Testis (tissue), 3 donors: ENCODE measurements around the gene YY1. TPM values are rescaled to one million over a fixed set of nuclear protein-coding genes. Genes with fewer than 3 reads are reported as not detected.

Source experiments
- DNase-seq: peaks from one replicate; pipeline ENCODE4 v3.0.0-alpha.2; 2019
- H3K27ac ChIP-seq, 2 donors: fragments of 200-600 bp; sonication (generic); one replicate each; pipeline ENCODE4 v1.5.1; 2019
- H3K27me3 ChIP-seq: fragments of 200-600 bp; sonication (generic); one replicate; pipeline ENCODE4 v1.5.1; 2019
- H3K36me3 ChIP-seq: fragments of 200-600 bp; sonication (generic); one replicate; pipeline ENCODE4 v1.5.1; 2017; ENCODE audit warnings: low read depth; ENCODE audit errors: missing control alignments
- H3K4me1 ChIP-seq: fragments of 200-600 bp; sonication (generic); one replicate; pipeline ENCODE4 v1.5.1; 2019
- H3K4me3 ChIP-seq, 2 donors: fragments of 200-600 bp; sonication (generic); one replicate each; pipeline ENCODE4 v1.5.1; 2017 to 2019
- H3K9me3 ChIP-seq: fragments of 200-600 bp; sonication (generic); one replicate; pipeline ENCODE4 v1.5.1; 2017
- POLR2A ChIP-seq: fragments of 450-650 bp; IDR thresholded peaks from one replicate; pipeline ENCODE4 v1.6.1; 2017; ENCODE audit warnings: antibody characterized with exemption, mild to moderate bottlenecking, moderate library complexity
- WGBS, 2 donors: methylation state at CpG; one replicate each; pipeline ENCODE4 v1.1.5; 2018; 5-methylcytosine and 5-hydroxymethylcytosine counted together
- intact Hi-C: fragments of 100-400 bp; cut with DNase I; formaldehyde crosslinking; loops from one replicate; pipeline ENCODE4 v1.15.1; 2023; ENCODE audit warnings: low total_unique reads
- polyA plus RNA-seq: library from polyadenylated mRNA; stranded (reverse); fragments of 350-450 nt; fragmentation: Illumina TruSeq; extraction: RNeasy Lipid Tissue Mini Kit (QIAGEN cat#74804); gene quantifications from one replicate; pipeline ENCODE4 v1.2.3, GENCODE V29; 2014; ENCODE audit warnings: low read depth, low replicate concordance; ENCODE audit not compliant: insufficient read depth
- total RNA-seq, 2 donors: library from RNA; depleted of rRNA; stranded (reverse); fragments of >200 nt; gene quantifications; one replicate each; pipeline ENCODE4 v1.2.3, GENCODE V29; 2016
- TF ChIP-seq, protein P1 (sequence below), 3 experiments: fragments of 450-650 bp in 2 of 3; fragments of 200-600 bp in 1 of 3; sonication (generic) in 1 of 3; IDR thresholded peaks; one replicate each; pipeline ENCODE4 v1.5.1; 2016 to 2019; ENCODE audit warnings: antibody characterized with exemption in 3 of 3, mild to moderate bottlenecking in 2 of 3, moderate library complexity in 1 of 3

The YY1 gene
- total and polyA plus RNA-seq, 3 donors from 2014 or later, result 58.1 to 74.2 (median 68.2) TPM

DNA sequence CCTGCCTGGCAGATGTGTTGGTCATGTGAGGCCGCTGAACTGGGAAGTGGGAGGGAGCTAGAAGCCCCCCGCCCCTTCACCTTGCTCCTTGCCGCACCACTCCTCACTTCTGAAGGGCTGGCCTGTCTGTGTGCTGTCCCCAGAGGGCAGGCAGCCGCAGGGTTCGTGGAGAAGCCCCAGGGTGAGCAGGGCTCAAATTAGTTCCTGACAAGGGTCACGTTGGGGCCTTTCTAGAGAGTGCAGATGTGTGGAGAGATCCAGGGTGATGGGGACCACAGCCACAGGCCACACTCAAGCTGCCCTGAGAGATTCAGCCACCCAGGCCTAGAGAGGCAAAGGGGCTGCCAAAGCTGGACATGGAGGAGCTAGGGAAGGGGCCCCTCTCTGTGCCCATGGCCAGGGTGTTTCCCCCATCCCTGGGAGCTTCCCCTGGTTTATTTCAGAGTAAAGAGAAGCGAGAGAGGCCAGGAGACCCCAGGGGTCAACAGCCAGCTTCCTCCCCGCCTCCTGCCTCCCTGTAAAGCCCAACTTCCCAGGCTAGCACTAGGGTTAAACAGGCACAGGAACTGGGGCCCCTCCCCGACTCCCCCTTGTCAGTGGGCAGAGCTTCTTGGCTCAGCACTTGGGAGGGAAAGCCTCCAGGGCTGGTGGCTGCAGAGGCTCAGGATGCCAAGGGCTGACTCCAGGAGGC, 51.1 kb downstream of the YY1 start:
- WGBS, 2 donors, result 77 to 78% methylated on average over 5 to 9 of the region's 9 CpGs
- DNase-seq, result peak; percentile 14
- no peaks in the 10 kb centered on the region for H3K9me3 ChIP-seq
- H3K36me3 ChIP-seq, result no peaks in the 10 kb centered on the region
- intact Hi-C loops, result no loop called here
- TF ChIP-seq, protein P1, sequence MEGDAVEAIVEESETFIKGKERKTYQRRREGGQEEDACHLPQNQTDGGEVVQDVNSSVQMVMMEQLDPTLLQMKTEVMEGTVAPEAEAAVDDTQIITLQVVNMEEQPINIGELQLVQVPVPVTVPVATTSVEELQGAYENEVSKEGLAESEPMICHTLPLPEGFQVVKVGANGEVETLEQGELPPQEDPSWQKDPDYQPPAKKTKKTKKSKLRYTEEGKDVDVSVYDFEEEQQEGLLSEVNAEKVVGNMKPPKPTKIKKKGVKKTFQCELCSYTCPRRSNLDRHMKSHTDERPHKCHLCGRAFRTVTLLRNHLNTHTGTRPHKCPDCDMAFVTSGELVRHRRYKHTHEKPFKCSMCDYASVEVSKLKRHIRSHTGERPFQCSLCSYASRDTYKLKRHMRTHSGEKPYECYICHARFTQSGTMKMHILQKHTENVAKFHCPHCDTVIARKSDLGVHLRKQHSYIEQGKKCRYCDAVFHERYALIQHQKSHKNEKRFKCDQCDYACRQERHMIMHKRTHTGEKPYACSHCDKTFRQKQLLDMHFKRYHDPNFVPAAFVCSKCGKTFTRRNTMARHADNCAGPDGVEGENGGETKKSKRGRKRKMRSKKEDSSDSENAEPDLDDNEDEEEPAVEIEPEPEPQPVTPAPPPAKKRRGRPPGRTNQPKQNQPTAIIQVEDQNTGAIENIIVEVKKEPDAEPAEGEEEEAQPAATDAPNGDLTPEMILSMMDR (IDR thresholded peaks at IDR 0.05), result no peak
- TF ChIP-seq POLR2A, result no peak
- H3K4me3 ChIP-seq, result no peak overlapping the region
- peak overlapping the region; percentile 46 to 59 for H3K27ac ChIP-seq
- H3K27me3 ChIP-seq, result no peaks in the 10 kb centered on the region
- peaks cover 59% of the 10 kb centered on the region for H3K4me1 ChIP-seq

DNA sequence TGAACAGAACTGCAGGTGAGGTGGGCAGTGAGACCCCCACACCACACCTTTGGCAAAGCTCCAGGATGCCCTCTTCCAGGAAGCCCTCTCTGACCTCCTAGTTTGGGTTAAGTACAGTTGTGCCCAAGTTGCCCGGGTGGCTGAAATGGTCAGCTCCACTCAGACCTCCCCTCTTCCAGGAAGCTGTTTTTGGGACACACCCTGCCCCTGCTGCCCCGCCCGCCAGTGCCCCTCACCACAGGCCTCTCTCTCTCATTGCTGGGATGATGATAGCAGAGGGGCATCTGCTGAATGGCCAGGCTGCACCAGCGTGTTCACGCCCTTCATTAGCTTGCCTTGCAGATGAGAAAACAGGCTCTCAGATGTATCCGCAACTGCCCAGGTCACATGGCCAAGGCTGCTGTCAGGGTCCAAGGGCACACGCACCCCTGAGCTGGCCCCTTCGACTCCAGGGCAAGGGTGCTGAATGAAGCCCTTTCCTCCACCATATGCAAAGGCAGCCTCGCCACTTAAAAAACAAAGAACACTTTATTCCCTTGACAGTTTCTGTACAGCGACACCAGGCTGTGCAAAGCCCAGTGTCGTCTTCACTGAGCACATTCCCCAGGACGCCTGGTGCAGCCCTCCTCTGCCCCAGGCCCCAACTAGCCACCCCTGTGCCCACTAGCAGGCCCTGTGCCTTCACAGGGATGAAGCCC, 51.8 kb downstream of the YY1 start:
- DNase-seq, result no peak
- no peaks in the 10 kb centered on the region for H3K27me3 ChIP-seq
- peak overlapping the region; percentile 46 to 59 for H3K27ac ChIP-seq
- no peak overlapping the region for H3K4me3 ChIP-seq
- 72 to 76% methylated on average over 12 of the region's 12 CpGs for WGBS, 2 donors
- H3K9me3 ChIP-seq, result no peaks in the 10 kb centered on the region
- peaks cover 65% of the 10 kb centered on the region for H3K4me1 ChIP-seq
- no peak for TF ChIP-seq POLR2A
- TF ChIP-seq, protein P1 (IDR thresholded peaks at IDR 0.05), result no peak
- no peaks in the 10 kb centered on the region for H3K36me3 ChIP-seq
- intact Hi-C loops, result no loop called here

DNA sequence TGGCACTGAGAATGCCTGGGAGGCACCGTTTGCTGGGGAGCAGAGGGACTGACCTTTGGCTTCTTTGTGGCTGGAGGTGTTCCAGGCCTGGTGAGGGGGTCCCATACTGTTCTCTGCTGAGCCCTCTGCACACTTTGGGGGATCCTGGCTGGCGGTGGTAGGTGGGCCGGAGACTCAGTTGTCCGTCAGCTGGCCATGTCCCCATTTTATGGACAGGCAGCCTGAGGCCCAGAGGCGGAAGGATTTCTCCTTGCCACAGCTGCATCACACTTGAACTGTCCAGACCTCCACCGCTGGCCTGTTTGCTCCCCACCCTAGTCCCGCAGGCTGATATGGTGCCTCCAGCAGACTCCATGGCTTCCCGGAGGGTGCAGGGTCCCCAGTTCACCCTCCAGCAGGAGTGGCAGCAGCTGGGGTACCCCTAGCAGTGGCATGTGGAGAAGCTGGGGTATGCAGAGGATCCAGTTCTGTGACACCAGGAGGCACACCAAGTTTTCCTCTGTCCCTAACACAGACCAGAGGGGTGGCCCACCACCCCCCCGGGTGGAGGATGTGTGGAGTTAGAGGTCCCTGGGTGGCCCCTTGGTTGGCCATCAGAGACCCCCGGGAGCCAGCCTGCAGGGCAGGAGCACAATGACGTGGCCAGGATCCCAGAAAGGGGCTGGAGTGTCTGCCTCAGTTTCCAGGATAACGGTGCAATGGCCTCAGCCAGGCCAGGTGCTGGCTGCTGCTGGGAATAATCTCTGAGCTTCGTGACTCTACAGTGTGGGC, 52.5 kb downstream of the YY1 start:
- TF ChIP-seq, protein P1 (IDR thresholded peaks at IDR 0.05), result no peak
- TF ChIP-seq POLR2A, result no peak
- Histone ChIP-seq H3K27ac (peak overlapping the region in 1 of 2 donors; percentile 30), H3K4me3 (no peak overlapping the region), H3K9me3 (no peaks in the 10 kb centered on the region), H3K36me3 (no peaks in the 10 kb centered on the region), H3K4me1 (peaks cover 65% of the 10 kb centered on the region), H3K27me3 (no peaks in the 10 kb centered on the region)
- WGBS, 2 donors, result 90 to 93% methylated on average over 5 to 13 of the region's 13 CpGs
- intact Hi-C loops, result no loop called here
- DNase-seq, result no peak

DNA sequence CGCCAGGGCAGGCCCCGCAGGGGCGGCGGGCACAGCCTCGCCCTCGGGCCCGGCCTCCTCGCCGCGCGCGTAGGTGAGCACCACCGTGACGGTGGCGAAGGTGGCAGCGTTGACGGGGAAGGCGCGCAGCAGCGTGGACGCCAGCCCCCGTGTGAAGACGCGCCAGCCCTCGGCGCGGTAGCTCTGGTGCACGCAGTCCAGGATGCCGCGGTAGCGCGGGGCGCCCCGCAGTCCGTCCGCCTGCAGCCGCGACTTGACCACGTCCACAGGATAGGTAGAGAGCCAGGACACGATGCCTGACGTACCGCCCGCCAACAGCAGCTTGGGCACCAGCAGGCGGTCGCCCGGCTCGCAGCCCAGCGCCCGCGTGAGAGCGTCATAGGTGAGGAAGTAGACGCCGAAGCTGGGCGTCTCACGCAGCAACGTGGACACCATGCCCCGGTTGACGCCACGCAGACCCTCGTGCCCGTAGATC, 53.4 kb downstream of the YY1 start:
- Histone ChIP-seq H3K9me3 (no peaks in the 10 kb centered on the region), H3K36me3 (no peaks in the 10 kb centered on the region), H3K4me3 (peak overlapping the region in 1 of 2 donors; percentile 17), H3K27me3 (no peaks in the 10 kb centered on the region), H3K4me1 (peaks cover 69% of the 10 kb centered on the region), H3K27ac (peak overlapping the region in 1 of 2 donors; percentile 30)
- intact Hi-C loops, result no loop called here
- DNase-seq, result peak; percentile 12
- TF ChIP-seq, protein P1 (IDR thresholded peaks at IDR 0.05), result no peak
- 88% methylated on average over 22 to 61 of the region's 61 CpGs for WGBS, 2 donors
